HEK293T (cell line): Measurements from ENCODE around the gene EFCAB6.

ENCODE experiments used
- ELF4 ChIP-seq: fragments of 450-650 bp; IDR thresholded peaks from 2 replicates; pipeline ENCODE4 v1.6.1; 2017; ENCODE audit warnings: antibody characterized with exemption
- FOXK2 ChIP-seq: fragments of 450-650 bp; IDR thresholded peaks from 2 replicates; pipeline ENCODE4 v1.6.1; 2016; ENCODE audit warnings: mild to moderate bottlenecking
- FOXM1 ChIP-seq: fragments of 450-650 bp; IDR thresholded peaks from 2 replicates; pipeline ENCODE4 v1.6.1; 2017; ENCODE audit warnings: mild to moderate bottlenecking, borderline replicate concordance
- TARDBP ChIP-seq: fragments of 450-650 bp; IDR thresholded peaks from 2 replicates; pipeline ENCODE4 v1.6.1; 2016

DNA sequence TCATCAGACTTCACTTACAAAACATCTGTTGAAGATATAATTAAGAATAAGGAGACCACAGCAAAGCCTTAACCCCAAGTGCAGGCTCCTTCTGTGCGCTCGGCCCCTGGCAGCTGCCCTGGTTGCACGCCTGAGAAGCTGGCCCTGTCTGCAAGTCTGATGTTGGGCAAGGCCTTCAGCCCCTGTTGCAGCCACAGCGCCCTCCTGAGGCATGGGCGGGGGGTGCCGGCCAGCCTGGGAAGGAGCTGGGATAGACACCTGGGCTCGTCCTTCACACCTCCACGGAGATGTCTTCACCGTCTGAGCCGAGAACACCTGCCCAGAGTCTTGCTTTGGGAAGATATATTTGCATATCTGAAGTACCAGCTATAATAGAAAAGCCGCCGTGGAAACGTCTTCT is 296.2 kb downstream of the EFCAB6 start:
- TF ChIP-seq FOXK2 (no peak), FOXM1 (no peak), ELF4 (no peak), TARDBP (no peak)
